Nephron (organoid): ENCODE results near the gene ADARB1.

Experiments
- H3K27ac Mint-ChIP-seq, 3 experiments: 2 replicates each; pipeline ENCODE4 v1.8.0; 2020; ENCODE audit warnings: mixed read lengths in 3 of 3, mild to moderate bottlenecking in 2 of 3, moderate library complexity in 1 of 3
- H3K27me3 Mint-ChIP-seq: 2 replicates; pipeline ENCODE4 v1.8.0; 2021; ENCODE audit warnings: low read depth, mild to moderate bottlenecking, moderate library complexity, mixed read lengths
- H3K36me3 Mint-ChIP-seq: 2 replicates; pipeline ENCODE4 v1.8.0; 2020; ENCODE audit warnings: low read depth, mixed read lengths
- H3K4me1 Mint-ChIP-seq: 2 replicates; pipeline ENCODE4 v1.8.0; 2020; ENCODE audit warnings: mixed read lengths
- H3K4me3 Mint-ChIP-seq, 3 experiments: 2 replicates each; pipeline ENCODE4 v1.8.0; 2020; ENCODE audit warnings: mild to moderate bottlenecking in 3 of 3, mixed read lengths in 3 of 3, moderate library complexity in 2 of 3
- H3K9me3 Mint-ChIP-seq: 2 replicates; pipeline ENCODE4 v1.8.0; 2020; ENCODE audit warnings: mixed read lengths
- TF ChIP-seq, protein P1 (sequence below), 3 experiments: fragments of 200-600 bp; sonication (generic); IDR thresholded peaks; one replicate each; pipeline ENCODE4 v1.5.0; 2021; ENCODE audit warnings: antibody characterized with exemption in 3 of 3; ENCODE audit not compliant: unreplicated experiment in 3 of 3

Gene ADARB1

DNA sequence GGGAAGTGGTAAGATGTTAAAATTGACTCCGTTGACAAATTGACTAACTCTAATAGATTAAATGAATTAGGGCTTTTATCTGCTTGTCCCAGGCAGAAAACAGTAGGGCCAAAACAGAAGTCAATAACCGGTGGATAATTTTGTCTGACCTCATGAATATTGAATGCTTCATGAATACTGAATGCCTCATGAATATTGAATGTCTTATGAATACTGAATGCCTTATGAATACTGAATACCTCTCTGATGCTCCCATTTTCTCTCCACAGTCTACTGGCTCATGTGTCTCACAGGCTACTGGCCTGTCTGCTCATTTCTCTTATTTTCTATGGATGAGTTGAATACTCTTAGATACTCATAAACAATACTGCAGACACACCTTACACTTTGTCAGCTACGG lies 157.3 kb downstream of the ADARB1 start:
- H3K27me3 Mint-ChIP-seq: peaks cover 10% of the 10 kb centered on the region
- no peak overlapping the region for H3K27ac Mint-ChIP-seq
- no peaks in the 10 kb centered on the region for H3K36me3 Mint-ChIP-seq
- no peaks in the 10 kb centered on the region for H3K9me3 Mint-ChIP-seq
- no peak overlapping the region for H3K4me3 Mint-ChIP-seq
- TF ChIP-seq, protein P1, sequence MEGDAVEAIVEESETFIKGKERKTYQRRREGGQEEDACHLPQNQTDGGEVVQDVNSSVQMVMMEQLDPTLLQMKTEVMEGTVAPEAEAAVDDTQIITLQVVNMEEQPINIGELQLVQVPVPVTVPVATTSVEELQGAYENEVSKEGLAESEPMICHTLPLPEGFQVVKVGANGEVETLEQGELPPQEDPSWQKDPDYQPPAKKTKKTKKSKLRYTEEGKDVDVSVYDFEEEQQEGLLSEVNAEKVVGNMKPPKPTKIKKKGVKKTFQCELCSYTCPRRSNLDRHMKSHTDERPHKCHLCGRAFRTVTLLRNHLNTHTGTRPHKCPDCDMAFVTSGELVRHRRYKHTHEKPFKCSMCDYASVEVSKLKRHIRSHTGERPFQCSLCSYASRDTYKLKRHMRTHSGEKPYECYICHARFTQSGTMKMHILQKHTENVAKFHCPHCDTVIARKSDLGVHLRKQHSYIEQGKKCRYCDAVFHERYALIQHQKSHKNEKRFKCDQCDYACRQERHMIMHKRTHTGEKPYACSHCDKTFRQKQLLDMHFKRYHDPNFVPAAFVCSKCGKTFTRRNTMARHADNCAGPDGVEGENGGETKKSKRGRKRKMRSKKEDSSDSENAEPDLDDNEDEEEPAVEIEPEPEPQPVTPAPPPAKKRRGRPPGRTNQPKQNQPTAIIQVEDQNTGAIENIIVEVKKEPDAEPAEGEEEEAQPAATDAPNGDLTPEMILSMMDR (IDR thresholded peaks at IDR 0.05; ENCODE audit: unreplicated experiment in 3 of 3): no peak
- no peaks in the 10 kb centered on the region for H3K4me1 Mint-ChIP-seq

DNA sequence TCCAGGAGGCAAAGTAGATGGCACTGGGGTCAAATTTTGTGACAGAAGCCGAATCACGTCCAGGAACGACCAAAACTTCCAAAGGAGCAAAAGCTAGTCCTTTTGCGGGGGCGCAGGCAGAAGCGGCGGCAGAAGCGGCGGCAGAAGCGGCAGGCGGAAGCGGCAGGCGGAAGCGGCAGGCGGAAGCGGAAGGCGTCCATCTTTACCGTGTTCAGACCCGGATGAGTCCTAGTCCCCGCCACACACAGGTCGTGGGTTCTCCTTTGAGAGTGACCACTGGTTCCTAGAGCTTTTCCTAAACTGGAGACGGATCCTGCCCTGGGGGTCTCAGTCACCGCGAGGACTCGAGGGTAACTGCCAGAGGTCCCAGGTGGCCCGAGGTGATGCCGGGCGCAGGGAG lies 159.7 kb downstream of the ADARB1 start:
- no peaks in the 10 kb centered on the region for H3K4me1 Mint-ChIP-seq
- peaks cover 13% of the 10 kb centered on the region for H3K27me3 Mint-ChIP-seq
- H3K27ac Mint-ChIP-seq: no peak overlapping the region
- TF ChIP-seq, protein P1 (IDR thresholded peaks at IDR 0.05; ENCODE audit: unreplicated experiment in 3 of 3): no peak
- H3K9me3 Mint-ChIP-seq: peaks cover 12% of the 10 kb centered on the region
- H3K36me3 Mint-ChIP-seq: no peaks in the 10 kb centered on the region
- no peak overlapping the region for H3K4me3 Mint-ChIP-seq

DNA sequence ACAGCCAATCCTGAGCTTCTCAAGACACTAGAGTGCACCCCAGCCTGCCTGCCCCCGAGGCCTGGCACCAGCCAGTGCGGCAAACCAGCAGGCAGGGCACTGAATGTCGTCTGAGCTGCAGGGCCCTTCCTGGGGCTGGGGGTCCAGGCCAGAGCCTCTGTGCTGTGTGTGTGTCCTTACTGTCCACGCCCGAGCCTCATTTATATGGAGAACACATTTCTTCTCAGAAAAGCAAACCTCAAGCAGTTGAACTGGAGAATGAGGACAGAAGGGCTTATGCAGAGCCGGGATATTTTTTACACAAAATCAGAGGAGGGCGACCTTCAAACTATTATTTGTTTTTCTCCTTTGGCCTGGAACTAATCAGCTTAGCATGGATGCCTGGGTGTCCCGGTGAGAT lies 160.6 kb downstream of the ADARB1 start:
- peaks cover 13% of the 10 kb centered on the region for H3K27me3 Mint-ChIP-seq
- no peaks in the 10 kb centered on the region for H3K36me3 Mint-ChIP-seq
- H3K4me1 Mint-ChIP-seq: no peaks in the 10 kb centered on the region
- no peak overlapping the region for H3K4me3 Mint-ChIP-seq
- no peak overlapping the region for H3K27ac Mint-ChIP-seq
- TF ChIP-seq, protein P1 (IDR thresholded peaks at IDR 0.05; ENCODE audit: unreplicated experiment in 3 of 3): no peak
- H3K9me3 Mint-ChIP-seq: peaks cover 12% of the 10 kb centered on the region

DNA sequence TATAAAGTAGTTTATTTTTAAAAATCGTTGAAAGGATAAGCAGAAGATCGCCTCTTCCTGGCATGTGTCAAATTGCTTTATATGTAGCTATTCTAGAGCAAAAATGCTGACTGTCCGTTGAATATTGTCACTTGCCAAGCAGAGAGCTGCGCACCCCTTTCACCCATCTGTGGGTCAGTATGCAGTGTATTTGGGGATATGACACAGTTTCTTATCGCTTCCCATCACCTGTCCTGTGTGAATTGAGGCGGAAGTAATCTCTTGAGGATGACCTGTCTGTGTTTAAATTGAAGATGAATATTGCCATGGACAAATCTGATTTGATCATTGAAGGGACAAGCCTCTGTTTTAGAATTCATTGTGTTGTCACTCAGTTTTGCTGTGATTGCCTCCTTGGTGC lies 161.1 kb downstream of the ADARB1 start:
- Mint-ChIP-seq H3K4me3 (no peak overlapping the region), H3K36me3 (no peaks in the 10 kb centered on the region), H3K4me1 (no peaks in the 10 kb centered on the region), H3K27ac (no peak overlapping the region), H3K27me3 (peaks cover 15% of the 10 kb centered on the region), H3K9me3 (peaks cover 13% of the 10 kb centered on the region)
- TF ChIP-seq, protein P1 (IDR thresholded peaks at IDR 0.05; ENCODE audit: unreplicated experiment in 3 of 3): no peak

DNA sequence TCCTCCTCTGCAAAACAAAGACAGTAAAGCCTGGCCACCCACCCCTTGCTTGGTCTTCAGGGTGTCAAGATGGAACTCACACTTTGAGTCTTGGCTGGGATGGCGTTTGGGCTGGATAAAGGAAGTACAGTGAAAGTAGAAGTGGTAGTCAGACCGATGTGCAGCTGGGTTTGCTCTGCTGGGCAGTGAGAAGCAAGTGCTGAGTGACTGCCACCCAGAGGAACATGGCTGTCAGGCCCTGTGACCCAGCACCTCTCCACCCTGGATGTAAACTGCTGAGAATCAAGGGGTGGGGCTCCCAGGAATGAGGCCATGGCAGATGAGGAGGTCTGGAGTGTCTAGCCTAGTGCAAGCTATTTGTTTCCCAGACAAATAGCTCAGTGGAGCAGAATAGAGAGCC lies 162.1 kb downstream of the ADARB1 start:
- H3K4me3 Mint-ChIP-seq: no peak overlapping the region
- no peak overlapping the region for H3K27ac Mint-ChIP-seq
- H3K36me3 Mint-ChIP-seq: no peaks in the 10 kb centered on the region
- H3K27me3 Mint-ChIP-seq: peaks cover 18% of the 10 kb centered on the region
- TF ChIP-seq, protein P1 (IDR thresholded peaks at IDR 0.05; ENCODE audit: unreplicated experiment in 3 of 3): no peak
- peaks cover 21% of the 10 kb centered on the region for H3K9me3 Mint-ChIP-seq
- no peaks in the 10 kb centered on the region for H3K4me1 Mint-ChIP-seq

DNA sequence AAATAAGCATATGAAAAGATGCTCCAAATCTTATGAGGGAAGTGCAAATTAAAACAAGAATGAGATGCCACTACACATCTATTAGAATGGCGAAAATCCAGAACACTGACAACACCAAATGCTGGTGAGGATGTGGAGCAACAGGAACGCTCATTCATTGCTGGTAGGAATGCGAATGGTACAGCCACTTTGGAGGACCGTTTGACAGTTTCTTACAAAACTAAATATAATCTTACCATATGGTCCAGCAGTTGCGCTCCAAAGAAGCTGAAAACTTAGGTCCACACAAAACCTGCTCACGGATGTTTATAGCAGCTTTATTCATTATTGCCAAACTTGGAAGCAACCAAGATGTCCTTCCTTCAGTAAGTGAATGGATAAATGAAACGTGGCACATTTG lies 163.0 kb downstream of the ADARB1 start:
- Mint-ChIP-seq H3K27me3 (peaks cover 14% of the 10 kb centered on the region), H3K4me3 (no peak overlapping the region), H3K9me3 (peaks cover 27% of the 10 kb centered on the region), H3K4me1 (no peaks in the 10 kb centered on the region), H3K27ac (no peak overlapping the region), H3K36me3 (no peaks in the 10 kb centered on the region)
- TF ChIP-seq, protein P1 (IDR thresholded peaks at IDR 0.05; ENCODE audit: unreplicated experiment in 3 of 3): no peak
